ENCODE results near the gene EML1. TPM values are rescaled to one million over a fixed set of nuclear protein-coding genes. Genes with fewer than 3 reads are reported as not detected.

EML1 gene
- total RNA-seq, 6 experiments from 2014 or later: 3.3 to 6.8 (median 4.5) TPM

DNA sequence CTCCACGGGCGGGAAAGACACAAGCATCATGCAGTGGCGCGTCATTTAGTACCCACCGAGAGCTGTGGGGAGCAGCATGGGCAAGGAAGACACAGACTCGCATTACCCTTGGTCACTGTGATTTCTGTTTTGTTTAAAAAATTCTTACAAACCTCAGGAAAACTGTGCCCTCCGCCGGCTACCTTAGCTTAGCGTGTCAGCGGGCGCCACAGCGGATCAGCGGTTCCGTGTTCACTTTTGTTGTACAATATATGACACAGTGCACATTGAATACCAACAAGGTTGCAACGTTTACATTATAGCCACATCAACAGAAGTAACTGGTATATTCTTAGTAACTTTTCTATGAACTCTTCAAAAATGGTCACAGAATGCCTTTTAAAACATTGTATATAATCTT, 146.9 kb downstream of the EML1 start:
- Histone ChIP-seq H3K4me1 (peaks cover 0 to 32% (median 5%) of the 10 kb centered on the region in 4 donors), H3K4me3 (no peak overlapping the region), H3K36me3 (no peaks in the 10 kb centered on the region), H3K27ac (no peak overlapping the region), H3K27me3 (no peaks in the 10 kb centered on the region), H3K9me3 (no peaks in the 10 kb centered on the region)
- 97% methylated on average over 11 of the region's 15 CpGs for WGBS (ENCODE audit: insufficient coverage, low coverage, low lambda C conversion rate, missing lambda C conversion rate)
- ATAC-seq: no peak
- DNase-seq: no peak
- TF ChIP-seq CTCF (IDR thresholded peaks at IDR 0.05): no peak
- TF ChIP-seq POLR2A (IDR thresholded peaks at IDR 0.05): no peak
- intact Hi-C loops (cut with DNase I): no loop called here

DNA sequence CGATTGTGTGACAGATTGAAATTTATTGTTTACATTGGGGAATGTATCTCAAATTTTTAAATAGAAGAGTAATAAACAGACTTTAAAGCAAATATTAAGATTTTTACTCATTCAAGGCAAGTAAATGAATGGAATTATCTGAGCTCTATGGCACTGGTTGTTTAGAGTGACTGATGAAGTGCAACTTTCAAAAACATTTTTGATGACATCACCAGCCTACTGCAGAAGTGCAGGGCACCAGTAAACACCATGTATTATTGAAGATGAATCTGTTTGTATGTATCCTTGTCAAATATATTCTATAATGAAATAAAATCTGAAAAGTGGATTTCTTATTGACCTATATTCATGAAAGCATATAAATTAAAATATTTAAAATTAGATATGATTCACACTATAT, 148.0 kb downstream of the EML1 start:
- Histone ChIP-seq H3K9me3 (no peaks in the 10 kb centered on the region), H3K27ac (no peak overlapping the region), H3K36me3 (no peaks in the 10 kb centered on the region), H3K4me1 (peaks cover 0 to 40% (median 10%) of the 10 kb centered on the region in 4 donors), H3K27me3 (no peaks in the 10 kb centered on the region), H3K4me3 (no peak overlapping the region)
- ATAC-seq (no peak), DNase-seq (no peak)
- TF ChIP-seq CTCF (IDR thresholded peaks at IDR 0.05): no peak
- TF ChIP-seq POLR2A (IDR thresholded peaks at IDR 0.05): no peak
- WGBS (ENCODE audit: insufficient coverage, low coverage, low lambda C conversion rate, missing lambda C conversion rate): 86% methylated on average over 1 of the region's 1 CpG
- intact Hi-C loops (cut with DNase I): no loop called here

DNA sequence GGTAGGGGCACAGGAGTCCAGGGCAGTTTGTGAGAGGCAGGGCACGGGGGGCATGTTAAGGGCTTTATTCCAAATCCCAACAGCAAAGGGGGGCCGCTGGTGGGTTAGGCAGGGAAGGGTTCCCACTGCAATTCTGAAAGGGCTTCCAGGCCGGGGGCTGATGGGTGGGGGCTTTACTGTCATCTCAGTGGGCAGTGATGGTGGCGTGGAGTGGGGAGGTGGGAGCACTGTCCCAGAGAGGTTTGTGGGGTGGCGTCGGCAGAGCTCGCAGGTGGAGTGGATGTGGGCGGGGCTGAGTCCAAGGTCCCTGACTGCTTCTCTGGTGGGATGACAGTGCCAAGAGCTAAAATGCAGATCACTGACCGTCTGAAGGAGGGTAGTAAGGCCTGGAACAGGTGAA, 150.4 kb downstream of the EML1 start:
- no peaks in the 10 kb centered on the region for H3K27me3 ChIP-seq
- WGBS (ENCODE audit: insufficient coverage, low coverage, low lambda C conversion rate, missing lambda C conversion rate): 46% methylated on average over 7 of the region's 9 CpGs
- DNase-seq (no peak), ATAC-seq (peak; percentile 6 to 30 (median 12))
- no peaks in the 10 kb centered on the region for H3K36me3 ChIP-seq
- intact Hi-C loops (cut with DNase I): no loop called here
- peaks cover 0 to 62% (median 20%) of the 10 kb centered on the region in 4 donors for H3K4me1 ChIP-seq
- TF ChIP-seq CTCF (IDR thresholded peaks at IDR 0.05) (no peak), POLR2A (IDR thresholded peaks at IDR 0.05) (no peak)
- peak overlapping the region; percentile 59 to 92 (median 77) for H3K27ac ChIP-seq
- H3K9me3 ChIP-seq: no peaks in the 10 kb centered on the region
- H3K4me3 ChIP-seq: peak overlapping the region; percentile 16 to 31 (median 23)

GRCh38 chr14:99944241-99944651, 151.0 kb downstream of the EML1 start:
- DNase-seq (peak; percentile 90 to 97 (median 96)), ATAC-seq (peak; percentile 64 to 87 (median 74))
- WGBS (ENCODE audit: insufficient coverage, low coverage, low lambda C conversion rate, missing lambda C conversion rate): 17% methylated on average over 11 of the region's 13 CpGs
- Histone ChIP-seq H3K27ac (peak overlapping the region; percentile 63 to 92 (median 77)), H3K9me3 (no peaks in the 10 kb centered on the region), H3K4me1 (peaks cover 0 to 66% (median 22%) of the 10 kb centered on the region in 4 donors), H3K27me3 (no peaks in the 10 kb centered on the region), H3K4me3 (peak overlapping the region; percentile 16 to 31 (median 23)), H3K36me3 (no peaks in the 10 kb centered on the region)
- peak; percentile 37 for TF ChIP-seq POLR2A (IDR thresholded peaks at IDR 0.05)
- no peak for TF ChIP-seq CTCF (IDR thresholded peaks at IDR 0.05)
- intact Hi-C loops (cut with DNase I): no loop called here

All from right lobe of liver (tissue), 6 donors.